ENCODE measurements around the gene WDFY4.

DNA sequence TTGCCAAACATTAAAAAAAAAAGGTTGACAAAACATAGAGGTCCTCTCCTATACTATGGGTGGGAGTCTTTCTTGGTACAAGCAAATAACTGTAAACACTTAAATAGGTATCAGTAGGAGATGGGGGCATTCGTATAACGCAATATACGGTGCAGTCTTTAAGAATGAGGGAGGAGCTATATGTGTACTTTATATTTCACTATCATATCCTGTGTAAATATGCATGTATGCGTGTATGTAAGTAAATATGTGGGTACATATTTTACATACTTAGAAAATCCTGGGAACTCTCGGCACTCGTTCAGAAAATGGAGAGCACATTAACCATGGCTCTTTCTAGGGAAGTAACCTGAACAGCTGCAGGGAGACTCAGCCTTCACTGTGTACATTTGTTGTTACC, 337.0 kb downstream of the WDFY4 start:
- TF ChIP-seq POLR2AphosphoS5 (IDR thresholded peaks at IDR 0.05), result no peak
- TF ChIP-seq, protein P1, sequence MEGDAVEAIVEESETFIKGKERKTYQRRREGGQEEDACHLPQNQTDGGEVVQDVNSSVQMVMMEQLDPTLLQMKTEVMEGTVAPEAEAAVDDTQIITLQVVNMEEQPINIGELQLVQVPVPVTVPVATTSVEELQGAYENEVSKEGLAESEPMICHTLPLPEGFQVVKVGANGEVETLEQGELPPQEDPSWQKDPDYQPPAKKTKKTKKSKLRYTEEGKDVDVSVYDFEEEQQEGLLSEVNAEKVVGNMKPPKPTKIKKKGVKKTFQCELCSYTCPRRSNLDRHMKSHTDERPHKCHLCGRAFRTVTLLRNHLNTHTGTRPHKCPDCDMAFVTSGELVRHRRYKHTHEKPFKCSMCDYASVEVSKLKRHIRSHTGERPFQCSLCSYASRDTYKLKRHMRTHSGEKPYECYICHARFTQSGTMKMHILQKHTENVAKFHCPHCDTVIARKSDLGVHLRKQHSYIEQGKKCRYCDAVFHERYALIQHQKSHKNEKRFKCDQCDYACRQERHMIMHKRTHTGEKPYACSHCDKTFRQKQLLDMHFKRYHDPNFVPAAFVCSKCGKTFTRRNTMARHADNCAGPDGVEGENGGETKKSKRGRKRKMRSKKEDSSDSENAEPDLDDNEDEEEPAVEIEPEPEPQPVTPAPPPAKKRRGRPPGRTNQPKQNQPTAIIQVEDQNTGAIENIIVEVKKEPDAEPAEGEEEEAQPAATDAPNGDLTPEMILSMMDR (IDR thresholded peaks at IDR 0.05), result no peak
- TF ChIP-seq POLR2A (IDR thresholded peaks at IDR 0.05), result no peak
- TF ChIP-seq EP300 (IDR thresholded peaks at IDR 0.05), result no peak
